Measurements from ENCODE around the gene MPST. TPM values are rescaled to one million over a fixed set of nuclear protein-coding genes. Genes with fewer than 3 reads are reported as not detected.

MPST gene
- total and polyA plus RNA-seq, 9 donors, result 5.4 to 178 (median 91.6) TPM

GRCh38 chr22:37024339-37025157 lies 5.0 kb downstream of the MPST start:
- DNase-seq, result no peak
- H3K4me3 ChIP-seq, result no peak overlapping the region
- H3K27me3 ChIP-seq, result no peaks in the 10 kb centered on the region
- H3K4me1 ChIP-seq (ENCODE audit: insufficient read depth), result peaks cover 14% of the 10 kb centered on the region
- no peak overlapping the region for H3K27ac ChIP-seq
- no peaks in the 10 kb centered on the region for H3K36me3 ChIP-seq
- TF ChIP-seq, protein P1, sequence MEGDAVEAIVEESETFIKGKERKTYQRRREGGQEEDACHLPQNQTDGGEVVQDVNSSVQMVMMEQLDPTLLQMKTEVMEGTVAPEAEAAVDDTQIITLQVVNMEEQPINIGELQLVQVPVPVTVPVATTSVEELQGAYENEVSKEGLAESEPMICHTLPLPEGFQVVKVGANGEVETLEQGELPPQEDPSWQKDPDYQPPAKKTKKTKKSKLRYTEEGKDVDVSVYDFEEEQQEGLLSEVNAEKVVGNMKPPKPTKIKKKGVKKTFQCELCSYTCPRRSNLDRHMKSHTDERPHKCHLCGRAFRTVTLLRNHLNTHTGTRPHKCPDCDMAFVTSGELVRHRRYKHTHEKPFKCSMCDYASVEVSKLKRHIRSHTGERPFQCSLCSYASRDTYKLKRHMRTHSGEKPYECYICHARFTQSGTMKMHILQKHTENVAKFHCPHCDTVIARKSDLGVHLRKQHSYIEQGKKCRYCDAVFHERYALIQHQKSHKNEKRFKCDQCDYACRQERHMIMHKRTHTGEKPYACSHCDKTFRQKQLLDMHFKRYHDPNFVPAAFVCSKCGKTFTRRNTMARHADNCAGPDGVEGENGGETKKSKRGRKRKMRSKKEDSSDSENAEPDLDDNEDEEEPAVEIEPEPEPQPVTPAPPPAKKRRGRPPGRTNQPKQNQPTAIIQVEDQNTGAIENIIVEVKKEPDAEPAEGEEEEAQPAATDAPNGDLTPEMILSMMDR (IDR thresholded peaks at IDR 0.05), result no peak
- TF ChIP-seq EP300 (IDR thresholded peaks at IDR 0.05) (no peak), POLR2A (IDR thresholded peaks at IDR 0.05) (no peak)
- intact Hi-C loops (cut with DNase I), result loop anchor here in 1 of 4 donors (5.0 kb wide), 1 partner anchor 173 kb away; no protein-coding TSS in a partner anchor
- H3K9me3 ChIP-seq, result no peaks in the 10 kb centered on the region
- 90 to 92% (median 90%) methylated on average over 71 of the region's 71 CpGs for WGBS, 3 donors

GRCh38 chr22:37025500-37026070 lies 6.0 kb downstream of the MPST start:
- intact Hi-C loops (cut with DNase I), result no loop called here
- no peak overlapping the region for H3K4me3 ChIP-seq
- TF ChIP-seq, protein P1 (IDR thresholded peaks at IDR 0.05), result no peak
- no peak for TF ChIP-seq POLR2A (IDR thresholded peaks at IDR 0.05)
- no peak for TF ChIP-seq EP300 (IDR thresholded peaks at IDR 0.05)
- WGBS, 3 donors, result 45 to 80% (median 53%) methylated on average over 10 of the region's 10 CpGs
- H3K27ac ChIP-seq, result no peak overlapping the region
- no peaks in the 10 kb centered on the region for H3K27me3 ChIP-seq
- no peak for DNase-seq
- no peaks in the 10 kb centered on the region for H3K9me3 ChIP-seq
- no peaks in the 10 kb centered on the region for H3K36me3 ChIP-seq
- peaks cover 12% of the 10 kb centered on the region for H3K4me1 ChIP-seq (ENCODE audit: insufficient read depth)

DNA sequence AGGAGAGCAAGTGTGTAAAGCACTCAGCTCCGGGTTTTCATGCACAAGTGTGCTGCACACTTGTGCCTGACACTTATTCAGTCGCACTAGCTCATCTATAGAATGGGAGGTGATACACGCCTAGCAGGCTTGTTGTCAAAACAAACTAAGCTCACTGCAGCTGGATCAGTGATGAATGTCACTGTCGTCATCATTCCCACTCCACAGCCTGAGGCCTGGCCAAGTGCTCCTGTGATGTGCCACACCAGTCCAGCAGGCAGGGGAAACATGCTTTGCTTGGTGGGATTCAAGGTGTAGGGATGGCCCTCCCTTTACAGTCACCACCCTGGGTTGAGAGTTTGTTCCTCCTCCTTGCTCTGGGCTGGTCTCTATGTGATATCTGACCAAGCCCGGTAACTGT lies 6.8 kb downstream of the MPST start:
- Histone ChIP-seq H3K4me1 (ENCODE audit: insufficient read depth) (peaks cover 11% of the 10 kb centered on the region), H3K36me3 (no peaks in the 10 kb centered on the region), H3K9me3 (no peaks in the 10 kb centered on the region), H3K27ac (no peak overlapping the region), H3K27me3 (no peaks in the 10 kb centered on the region), H3K4me3 (no peak overlapping the region)
- DNase-seq, result no peak
- intact Hi-C loops (cut with DNase I), result no loop called here
- TF ChIP-seq EP300 (IDR thresholded peaks at IDR 0.05) (no peak), POLR2A (IDR thresholded peaks at IDR 0.05) (no peak)
- TF ChIP-seq, protein P1 (IDR thresholded peaks at IDR 0.05), result no peak
- WGBS, 3 donors, result 89 to 94% (median 89%) methylated on average over 5 of the region's 5 CpGs

DNA sequence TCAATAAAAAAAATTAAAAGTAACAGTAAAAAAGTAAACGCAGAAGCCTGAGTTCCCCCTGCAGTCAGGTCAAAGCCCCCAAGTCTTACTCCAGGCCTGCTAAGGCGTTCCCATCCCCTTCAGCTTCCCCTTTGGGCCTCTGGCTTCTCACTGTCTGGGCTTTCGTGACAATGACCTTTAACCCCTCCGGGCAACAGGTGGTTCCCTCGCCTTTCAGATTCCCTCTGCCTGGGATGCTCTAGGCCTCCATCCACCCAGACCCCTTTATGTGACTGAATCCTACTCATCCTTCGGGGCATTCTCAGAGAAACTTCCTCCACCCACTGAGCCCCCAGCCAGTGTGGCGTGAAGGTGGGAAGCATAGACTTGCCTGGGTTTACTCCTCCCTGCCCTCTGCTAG lies 8.0 kb downstream of the MPST start:
- no peak for DNase-seq
- Histone ChIP-seq H3K4me1 (ENCODE audit: insufficient read depth) (peaks cover 11% of the 10 kb centered on the region), H3K27ac (no peak overlapping the region), H3K27me3 (no peaks in the 10 kb centered on the region), H3K4me3 (no peak overlapping the region), H3K36me3 (no peaks in the 10 kb centered on the region), H3K9me3 (no peaks in the 10 kb centered on the region)
- 80 to 85% (median 83%) methylated on average over 7 of the region's 7 CpGs for WGBS, 3 donors
- TF ChIP-seq, protein P1 (IDR thresholded peaks at IDR 0.05), result no peak
- TF ChIP-seq EP300 (IDR thresholded peaks at IDR 0.05) (no peak), POLR2A (IDR thresholded peaks at IDR 0.05) (no peak)
- intact Hi-C loops (cut with DNase I), result no loop called here
